WERI-Rb-1 (cell line): ENCODE results near the gene CD28.

ENCODE experiments used
- DNase-seq: peaks from one replicate; pipeline ENCODE4 v3.0.0-alpha.2; 2020
- H3K27ac ChIP-seq: fragments of 250-450 bp; sonication (Bioruptor Pico); 2 replicates; pipeline ENCODE4 v1.5.1; 2020; ENCODE audit warnings: mild to moderate bottlenecking, moderate library complexity
- H3K27me3 ChIP-seq: fragments of 250-450 bp; sonication (Bioruptor Pico); 2 replicates; pipeline ENCODE4 v1.5.1; 2021; ENCODE audit warnings: mild to moderate bottlenecking, low read depth, moderate library complexity; ENCODE audit not compliant: insufficient read depth, severe bottlenecking
- H3K36me3 ChIP-seq: fragments of 250-450 bp; sonication (Bioruptor Pico); 2 replicates; pipeline ENCODE4 v1.5.1; 2020; ENCODE audit warnings: mild to moderate bottlenecking, moderate library complexity
- H3K4me3 ChIP-seq: 2 replicates; pipeline ENCODE4 v1.5.1; 2011; ENCODE audit warnings: low read depth, mild to moderate bottlenecking, control low read depth, low read length
- H3K9me3 ChIP-seq: fragments of 250-450 bp; sonication (Bioruptor Pico); 2 replicates; pipeline ENCODE4 v1.5.1; 2021; ENCODE audit warnings: mild to moderate bottlenecking, moderate library complexity; ENCODE audit not compliant: severe bottlenecking
- CTCF ChIP-seq: IDR thresholded peaks from 2 replicates; pipeline ENCODE4 v1.5.1; 2011; ENCODE audit warnings: low read depth, mild to moderate bottlenecking, control low read depth, inconsistent platforms, low read length

The CD28 gene

GRCh38 chr2:203706403-203706802 is at the start of gene CD28:
TSS of gene CD28 (plus strand) at chr2:203706639. CDS start at chr2:203706697, 58 bp downstream.
- Histone ChIP-seq H3K27me3 (no peaks in the 10 kb centered on the region), H3K9me3 (no peaks in the 10 kb centered on the region), H3K36me3 (no peaks in the 10 kb centered on the region), H3K27ac (no peak within 1 kb of the TSS), H3K4me3 (no peak within 1 kb of the TSS)
- TF ChIP-seq CTCF, result no peak
- DNase-seq, result no peak

DNA sequence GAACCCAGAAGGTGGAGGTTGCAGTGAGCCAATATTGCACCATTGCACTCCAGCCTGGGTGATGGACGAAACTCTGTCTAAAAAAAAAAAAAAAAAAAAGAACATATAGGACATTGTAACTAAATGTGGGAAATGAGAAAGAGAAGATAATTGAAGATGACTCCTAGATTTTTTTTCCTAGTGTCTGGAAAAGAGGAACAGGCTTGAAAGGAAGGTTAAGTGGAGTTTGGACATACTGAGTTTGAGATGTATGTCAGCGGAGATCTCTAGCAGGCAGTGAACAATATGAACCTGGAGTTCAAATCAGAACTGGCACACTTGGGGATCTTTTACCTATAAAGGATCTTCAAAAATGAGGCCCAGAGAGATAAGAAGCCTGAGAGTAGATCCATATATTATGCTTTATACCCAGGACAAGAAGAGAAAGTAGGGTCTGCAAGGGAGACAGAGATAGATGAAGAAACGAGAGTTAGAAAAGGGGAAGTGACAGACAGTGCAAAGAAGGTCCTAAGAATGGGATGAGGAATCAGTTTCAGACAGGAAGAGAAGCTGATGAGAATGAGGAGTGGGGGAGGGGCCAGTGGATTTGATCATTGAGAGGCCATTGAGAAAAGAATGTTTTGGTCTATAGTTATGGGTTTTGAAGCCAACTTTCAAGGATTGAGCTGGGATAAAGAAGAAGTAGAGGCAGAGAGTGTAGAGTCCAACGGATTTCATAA is 46.9 kb upstream of the CD28 start:
- no peaks in the 10 kb centered on the region for H3K9me3 ChIP-seq
- no peaks in the 10 kb centered on the region for H3K36me3 ChIP-seq
- DNase-seq, result no peak
- no peaks in the 10 kb centered on the region for H3K27me3 ChIP-seq
- H3K4me3 ChIP-seq, result no peak overlapping the region
- H3K27ac ChIP-seq, result no peak overlapping the region
- no peak for TF ChIP-seq CTCF

- no peaks in the 10 kb centered on the region for H3K36me3 ChIP-seq
- no peak for DNase-seq
- TF ChIP-seq CTCF, result no peak
- H3K4me3 ChIP-seq, result no peak overlapping the region
- H3K27me3 ChIP-seq, result no peaks in the 10 kb centered on the region
- no peak overlapping the region for H3K27ac ChIP-seq
- no peaks in the 10 kb centered on the region for H3K9me3 ChIP-seq
These were observed 46.0 kb upstream of the CD28 start for GRCh38 chr2:203660465-203660864.

- H3K36me3 ChIP-seq, result no peaks in the 10 kb centered on the region
- H3K4me3 ChIP-seq, result no peak overlapping the region
- H3K9me3 ChIP-seq, result no peaks in the 10 kb centered on the region
- DNase-seq, result no peak
- no peak for TF ChIP-seq CTCF
- H3K27me3 ChIP-seq, result no peaks in the 10 kb centered on the region
- no peak overlapping the region for H3K27ac ChIP-seq
These were observed 45.0 kb upstream of the CD28 start for GRCh38 chr2:203661279-203661908.

DNA sequence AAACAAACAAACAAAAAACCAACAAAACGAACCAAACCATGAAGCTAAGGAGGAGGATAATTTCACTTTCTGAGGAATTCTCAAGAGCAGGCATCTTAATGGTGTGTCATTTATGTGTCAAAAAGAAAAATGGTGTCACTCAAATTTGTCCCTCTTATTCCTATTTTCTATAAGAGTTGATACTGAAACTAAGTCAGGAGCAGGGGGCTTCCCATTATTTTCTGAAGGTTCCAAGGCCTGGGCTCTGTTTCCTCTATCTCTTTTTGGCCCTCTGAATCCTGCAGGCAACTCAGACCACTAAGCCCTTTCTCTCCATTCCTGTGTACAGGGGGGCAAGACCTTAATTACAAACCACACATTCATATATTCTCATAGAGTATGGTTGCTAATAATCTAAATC is 44.0 kb upstream of the CD28 start:
- no peaks in the 10 kb centered on the region for H3K27me3 ChIP-seq
- no peaks in the 10 kb centered on the region for H3K9me3 ChIP-seq
- no peak for TF ChIP-seq CTCF
- peak overlapping the region; percentile 15; the same call in 1 of the 2 replicates for H3K27ac ChIP-seq
- no peak overlapping the region for H3K4me3 ChIP-seq
- DNase-seq, result no peak
- H3K36me3 ChIP-seq, result no peaks in the 10 kb centered on the region
